Measurements from ENCODE around the gene PTPRN2.

- TF ChIP-seq CTCF (conservative IDR thresholded peaks at IDR 0.05 in 1 of 2, IDR thresholded peaks at IDR 0.05 in 1 of 2; ENCODE audit: extremely low read depth in 1 of 2, insufficient read depth in 1 of 2, low read depth in 1 of 2, low read length in 2 of 2) (no peak), EZH2 (IDR thresholded peaks at IDR 0.05; ENCODE audit: borderline replicate concordance, low read length) (no peak)
Observed at GRCh38 chr7:157714166-157715070, 873.2 kb downstream of the PTPRN2 start.

Data from mammary epithelial cell (primary cell).